Measurements from ENCODE around the gene HOXD10.
A peak's percentile ranks its signal among the peaks of the same experiment; 100 is the strongest.

The HOXD10 gene

GRCh38 chr2:176123411-176124109 is 7.0 kb downstream of the HOXD10 start:
- no peak for DNase-seq

DNA sequence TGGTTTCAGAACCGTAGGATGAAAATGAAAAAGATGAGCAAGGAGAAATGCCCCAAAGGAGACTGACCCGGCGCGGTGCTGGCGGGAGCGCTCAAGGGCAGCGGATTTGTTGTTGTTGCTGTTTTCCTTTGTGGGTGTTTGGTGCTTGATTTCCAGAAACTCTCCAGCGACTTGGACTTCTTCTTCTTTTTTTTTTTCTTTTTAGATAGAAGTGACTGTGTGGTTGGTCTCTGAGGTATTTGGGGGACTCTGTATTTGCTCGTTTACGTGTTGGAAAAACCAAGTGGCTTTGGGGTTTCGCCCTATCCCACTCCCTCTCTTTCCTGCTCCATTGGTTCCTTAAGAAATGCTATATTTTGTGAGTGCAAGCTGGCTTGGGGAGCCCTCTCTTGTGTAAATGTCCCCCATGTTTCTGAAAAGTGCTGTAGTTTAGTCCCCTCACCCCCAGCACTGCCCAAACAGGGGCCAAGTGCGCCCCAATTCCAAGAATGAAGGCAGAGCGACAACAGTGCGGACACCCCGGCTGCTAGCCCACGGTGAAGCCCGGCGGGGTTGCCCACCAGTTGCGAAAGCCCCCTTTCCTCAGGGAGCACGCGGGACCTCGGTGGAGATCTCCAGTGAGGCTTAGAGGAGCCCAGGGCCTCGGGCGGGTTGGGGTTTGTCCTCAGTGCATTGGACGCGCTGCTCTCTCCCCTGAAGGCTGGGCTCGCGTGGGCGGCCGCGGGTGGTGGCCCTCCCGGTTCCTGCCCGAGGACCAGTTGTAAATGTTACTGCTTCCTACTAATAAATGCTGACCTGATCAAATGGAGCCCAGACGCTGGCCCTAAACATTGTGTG is 7.8 kb downstream of the HOXD10 start:
- DNase-seq = no peak

DNA sequence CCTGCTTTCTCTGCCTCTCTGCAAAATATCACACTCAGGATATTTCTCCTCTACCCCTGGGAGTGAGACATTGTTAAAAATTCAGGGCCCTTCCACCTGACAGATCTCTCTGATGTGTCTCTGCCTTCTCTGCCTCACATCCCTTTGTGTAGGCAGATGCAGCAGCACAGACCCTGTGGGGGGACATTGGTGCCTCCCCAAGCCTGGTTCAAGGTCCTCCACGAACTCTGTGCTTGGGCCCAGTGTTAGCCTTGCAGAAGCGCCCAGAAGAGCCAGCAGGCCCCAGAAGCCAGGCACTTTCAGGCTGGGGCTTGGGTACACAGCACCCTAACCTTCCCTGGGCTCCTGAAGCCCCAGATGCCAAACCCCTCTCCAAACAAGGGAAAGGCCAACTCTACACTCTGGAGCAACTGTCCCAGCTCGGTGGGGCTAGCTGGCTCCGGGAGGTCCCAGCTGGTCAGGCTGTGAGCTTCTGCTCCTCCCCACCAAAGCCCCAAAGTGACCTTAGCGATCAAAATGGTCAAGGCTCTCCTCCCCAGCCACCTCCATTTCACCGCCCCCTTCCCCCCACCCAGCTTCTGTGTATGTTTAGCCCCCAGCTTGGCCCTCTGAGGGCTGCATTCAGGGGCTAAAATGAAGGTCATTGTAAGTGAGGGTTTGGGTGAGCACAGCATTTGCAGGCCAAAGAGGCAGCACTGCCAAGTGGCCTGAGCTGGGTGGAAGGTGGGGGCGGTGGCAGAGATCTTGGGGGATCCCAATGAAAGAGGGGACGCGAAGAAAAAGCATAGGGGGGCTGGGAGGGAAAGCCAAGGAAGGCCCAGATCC is 8.6 kb downstream of the HOXD10 start:
- no peak for DNase-seq

DNA sequence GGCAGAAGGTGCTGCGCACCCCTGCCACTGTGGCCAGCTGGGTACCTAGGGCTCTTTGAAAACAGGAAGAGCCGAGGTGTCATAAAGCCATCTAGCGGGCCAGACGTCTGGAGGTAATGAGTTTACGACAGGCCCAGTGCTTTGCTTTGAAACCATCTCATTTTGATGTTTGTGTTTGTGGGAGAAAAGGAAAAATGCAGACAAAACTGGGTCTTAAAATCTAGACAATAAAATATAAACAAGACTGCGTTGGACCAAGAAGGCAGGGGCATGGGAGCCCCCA is 9.1 kb downstream of the HOXD10 start:
- DNase-seq = no peak

- DNase-seq = peak; percentile 70 to 87 (median 82)
Observed at GRCh38 chr2:176126929-176127773, 10.6 kb downstream of the HOXD10 start.

GRCh38 chr2:176127774-176128072 is 11.1 kb downstream of the HOXD10 start:
- DNase-seq = no peak

- DNase-seq = peak in 1 of 4 experiments; percentile 17
Observed at GRCh38 chr2:176128172-176128981, 11.8 kb downstream of the HOXD10 start.

DNA sequence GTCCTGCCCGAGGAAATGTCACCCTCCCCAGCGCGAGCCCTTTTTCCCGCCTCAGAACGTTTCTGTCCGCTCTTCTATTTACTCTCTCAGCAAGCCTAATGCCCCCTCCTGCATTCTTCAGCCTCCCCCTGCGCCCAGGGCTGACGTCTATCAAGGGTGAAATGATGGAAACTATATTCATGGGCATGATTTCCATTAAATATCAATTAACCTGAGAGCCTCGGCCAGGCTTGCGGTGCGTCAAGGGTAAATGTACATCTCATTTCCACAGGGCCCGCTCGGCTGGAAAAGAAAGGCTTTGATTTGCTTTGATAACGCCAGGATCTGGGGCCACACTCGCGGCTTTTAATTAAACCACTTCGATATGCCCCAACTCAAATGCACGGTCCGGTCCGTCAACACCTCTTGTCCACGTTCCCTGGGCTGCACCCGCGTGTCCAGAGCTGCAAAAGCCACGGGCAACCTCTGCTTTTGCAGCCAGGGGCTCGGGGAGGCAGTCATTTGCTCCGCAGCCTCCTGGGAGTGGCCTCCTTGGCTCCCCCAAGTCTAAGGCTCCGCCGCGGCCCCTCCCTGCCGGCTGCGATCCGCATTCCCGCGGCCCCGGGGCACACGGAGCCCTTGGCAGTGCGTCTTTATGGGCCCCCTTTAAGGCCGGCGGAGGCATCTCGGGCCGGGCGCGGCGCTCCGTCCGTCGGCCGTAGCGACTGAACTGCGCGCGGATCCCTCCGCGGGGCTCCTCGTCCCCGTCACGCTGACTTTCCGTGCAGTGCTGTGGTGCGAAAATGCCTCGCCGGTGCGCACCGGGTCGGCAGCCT is 12.6 kb downstream of the HOXD10 start, which contains the start of gene HOXD8:
Gene HOXD8, plus strand, starts transcription at position 724 of the 815 bp plus-strand sequence. CDS start 662 bp downstream, outside the sequence.
- DNase-seq = peak in 3 of 4 experiments; percentile 22 to 57 (median 45)

GRCh38 chr2:176129813-176130146 is 13.2 kb downstream of the HOXD10 start:
- DNase-seq = no peak

- peak in 3 of 4 experiments; percentile 16 to 52 (median 44) for DNase-seq
Observed at GRCh38 chr2:176130147-176130956, 13.8 kb downstream of the HOXD10 start.

DNA sequence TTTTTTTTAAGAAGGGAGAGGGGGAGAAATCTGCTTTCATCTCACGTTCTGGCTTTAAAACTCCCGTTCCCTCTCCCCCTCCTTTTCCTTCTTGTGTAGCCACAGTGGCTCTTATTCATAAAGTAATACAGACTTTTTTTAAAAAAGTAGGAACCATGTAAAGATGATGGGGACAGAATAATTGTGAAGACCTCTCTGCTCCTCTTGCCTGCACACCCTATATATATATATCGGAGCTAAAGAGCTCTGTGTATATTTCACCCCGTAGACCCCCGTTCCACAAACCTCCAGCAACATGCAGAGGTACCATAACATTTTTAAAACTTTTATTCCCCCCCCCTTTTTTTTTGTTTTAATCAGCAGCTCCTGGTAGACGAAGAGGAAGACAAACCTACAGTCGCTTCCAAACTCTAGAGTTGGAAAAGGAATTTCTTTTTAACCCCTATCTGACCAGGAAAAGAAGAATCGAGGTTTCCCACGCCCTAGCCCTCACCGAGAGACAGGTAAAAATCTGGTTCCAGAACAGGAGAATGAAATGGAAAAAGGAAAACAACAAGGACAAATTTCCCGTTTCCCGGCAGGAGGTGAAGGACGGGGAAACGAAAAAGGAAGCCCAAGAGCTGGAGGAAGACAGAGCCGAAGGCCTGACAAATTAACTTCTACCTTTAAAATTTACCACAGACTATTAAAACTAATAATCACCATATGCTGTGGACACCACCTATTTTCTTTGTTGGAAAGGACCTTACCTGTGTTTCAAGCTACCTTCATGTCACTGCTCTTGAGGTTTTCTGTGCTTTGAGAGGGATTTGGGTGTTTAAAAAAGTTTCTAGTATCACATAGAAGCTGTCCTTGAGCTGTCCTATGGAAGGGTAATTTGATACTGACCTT is 14.6 kb downstream of the HOXD10 start:
- DNase-seq = no peak

DNA sequence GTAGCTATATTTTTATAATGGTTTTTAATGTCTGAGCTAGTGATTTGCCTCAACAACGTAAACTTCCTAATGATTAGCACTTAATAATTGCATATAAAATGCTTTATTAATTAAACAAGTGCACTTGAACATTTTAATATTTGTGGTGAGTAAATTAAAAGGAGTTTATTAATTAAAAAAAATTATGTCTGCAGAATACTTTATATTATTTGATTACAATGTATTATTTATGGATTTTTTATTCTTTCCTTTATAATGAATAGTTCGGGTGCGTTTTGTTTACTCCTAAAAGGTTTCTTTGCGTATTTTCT is 15.2 kb downstream of the HOXD10 start:
- DNase-seq = no peak

DNA sequence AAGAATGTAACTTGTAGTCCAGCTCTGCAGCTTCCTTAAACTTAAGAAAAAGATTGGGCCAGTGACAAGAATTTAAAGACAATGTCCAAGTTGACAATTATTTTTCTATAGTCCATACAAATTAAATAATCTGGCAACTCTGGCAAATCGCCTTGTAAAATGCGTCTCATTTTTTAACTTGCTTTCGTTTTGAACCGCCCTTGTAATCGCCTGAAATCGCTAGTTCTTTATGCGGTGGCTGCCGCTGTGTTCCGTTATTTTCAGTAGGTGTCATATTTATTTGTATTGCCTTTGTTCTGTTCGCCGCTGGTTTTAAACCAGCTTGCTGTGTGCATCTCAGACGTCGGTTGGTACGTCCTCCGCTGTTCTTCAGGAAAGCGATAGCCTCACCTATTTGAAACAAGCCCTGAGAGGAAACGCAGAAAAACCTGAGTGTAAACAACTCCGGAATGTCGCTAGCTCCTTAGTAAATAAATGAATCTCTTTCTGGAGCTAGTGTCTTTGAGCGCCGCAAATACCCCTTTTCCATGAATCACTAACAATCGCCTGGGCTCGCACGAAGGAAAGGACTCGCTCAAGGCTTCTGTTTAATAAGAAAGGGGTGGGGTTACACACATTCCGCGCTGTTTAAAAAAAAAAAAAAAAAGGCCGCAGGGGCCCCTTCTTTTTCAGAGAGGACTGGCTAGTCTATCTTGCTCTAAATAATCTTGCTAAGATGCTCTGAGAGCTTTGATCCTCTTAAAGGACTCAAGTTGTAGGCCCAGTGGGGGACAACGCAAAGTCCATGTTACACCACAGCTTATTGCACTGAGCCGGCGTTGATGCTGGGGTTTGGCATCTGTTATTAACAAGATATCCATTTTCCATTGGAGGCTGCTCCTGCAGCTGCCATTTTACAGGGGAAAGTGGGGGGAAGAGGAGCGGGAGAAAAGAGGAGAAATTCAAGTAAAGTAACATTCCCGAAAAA is 15.9 kb downstream of the HOXD10 start:
- DNase-seq = peak in 3 of 4 experiments; percentile 14 to 41 (median 16)

DNA sequence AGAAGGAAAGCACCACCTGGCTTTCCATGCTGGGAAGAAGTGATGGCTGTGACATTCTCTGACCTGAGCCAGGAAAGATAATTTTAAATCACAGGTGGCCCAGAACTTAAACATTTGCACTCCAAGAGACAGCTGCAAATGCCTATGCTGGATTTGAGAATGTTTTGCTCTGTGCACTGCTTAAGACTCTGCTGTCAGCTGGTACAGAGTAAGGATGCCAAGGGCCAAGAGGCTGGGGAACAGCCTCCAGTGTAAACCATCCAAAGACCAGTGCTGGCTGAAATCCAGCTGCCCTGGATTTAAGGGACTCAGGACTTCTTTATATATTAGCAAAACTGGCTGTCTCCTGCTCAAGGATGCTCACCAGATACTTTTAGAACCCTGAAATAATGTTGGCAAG is 16.8 kb downstream of the HOXD10 start:
- no peak for DNase-seq

GRCh38 chr2:176134035-176134434 is 17.5 kb downstream of the HOXD10 start:
- no peak for DNase-seq

DNA sequence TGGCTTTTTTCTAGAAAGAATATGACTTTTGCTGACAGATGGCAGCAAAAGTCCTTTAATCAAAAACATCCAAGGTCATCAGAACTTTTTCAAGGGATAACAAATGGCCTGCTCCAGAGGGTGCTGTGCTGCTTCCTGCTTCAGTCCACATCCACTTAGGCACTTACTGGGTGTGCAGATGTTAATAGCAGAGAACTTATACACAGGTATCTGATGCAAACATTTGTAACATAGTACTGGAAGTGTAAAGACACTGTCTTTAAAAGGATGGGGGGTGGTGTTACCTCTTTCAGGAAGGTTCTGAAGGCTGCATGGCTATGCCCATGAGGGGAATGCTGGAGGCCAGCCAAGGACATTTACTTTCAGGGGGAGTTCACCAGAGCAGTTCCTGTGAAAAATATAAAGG is 18.5 kb downstream of the HOXD10 start:
- no peak for DNase-seq

- DNase-seq = peak in 1 of 4 experiments; percentile 18
Observed at GRCh38 chr2:176136374-176137251, 20.0 kb downstream of the HOXD10 start.

Measured in suppressor macrophage (primary cell).